ENCODE results near the gene HLA-DOB. TPM values are rescaled to one million over a fixed set of nuclear protein-coding genes. Genes with fewer than 3 reads are reported as not detected.

The HLA-DOB gene
- total RNA-seq, 1 donor from 2014 or later = not detected

Other genes starting within 250 kb of the HLA-DOB start
- 133 TPM for gene HLA-DRB1, start 227.2 kb downstream of the HLA-DOB start, total RNA-seq
- 12.7 TPM for gene HLA-DQA1, start 179.6 kb downstream of the HLA-DOB start, total RNA-seq
- gene HLA-DQB1, start 150.3 kb downstream of the HLA-DOB start, total RNA-seq = 21.5 TPM
- 1.5 TPM for gene HLA-DQA2, start 75.6 kb downstream of the HLA-DOB start, total RNA-seq
- gene HLA-DQB2, start 53.5 kb downstream of the HLA-DOB start, total RNA-seq = 3.0 TPM
- gene TAP2, start 21.7 kb upstream of the HLA-DOB start, total RNA-seq = 45.8 TPM
- gene PSMB8, start 27.0 kb upstream of the HLA-DOB start, total RNA-seq = 46.4 TPM
- 41.6 TPM for gene TAP1, start 36.7 kb upstream of the HLA-DOB start, total RNA-seq
- 28.9 TPM for gene PSMB9, start 37.2 kb upstream of the HLA-DOB start, total RNA-seq
- 12.3 TPM for gene HLA-DMB, start 124.0 kb upstream of the HLA-DOB start, total RNA-seq
- gene HLA-DMA, start 136.1 kb upstream of the HLA-DOB start, total RNA-seq = 42.9 TPM
- 132 TPM for gene BRD2, start 151.6 kb upstream of the HLA-DOB start, total RNA-seq
- gene HLA-DOA, start 192.6 kb upstream of the HLA-DOB start, total RNA-seq = 5.0 TPM

Data from mesenteric fat pad (tissue), 1 donor.